Chondrocyte (in vitro differentiated cells): ENCODE measurements around the gene RFFL. TPM values are rescaled to one million over a fixed set of nuclear protein-coding genes. Genes with fewer than 3 reads are reported as not detected.

Experiments
- DNase-seq: peaks from one replicate; pipeline ENCODE4 v3.0.0; 2021; ENCODE audit warnings: mixed read lengths, low spot score
- H3K27ac Mint-ChIP-seq: one replicate; pipeline ENCODE4 v1.8.0; 2021; ENCODE audit warnings: mild to moderate bottlenecking, moderate library complexity, mixed read lengths; ENCODE audit not compliant: unreplicated experiment
- H3K27me3 Mint-ChIP-seq: 2 replicates; pipeline ENCODE4 v1.8.0; 2021; ENCODE audit warnings: low read depth, mixed read lengths
- H3K36me3 Mint-ChIP-seq: 2 replicates; pipeline ENCODE4 v1.8.0; 2021; ENCODE audit warnings: low read depth, mixed read lengths
- H3K4me1 Mint-ChIP-seq: 2 replicates; pipeline ENCODE4 v1.8.0; 2021; ENCODE audit warnings: low read depth, mild to moderate bottlenecking, mixed read lengths
- H3K4me3 Mint-ChIP-seq: one replicate; pipeline ENCODE4 v1.8.0; 2021; ENCODE audit warnings: mild to moderate bottlenecking, moderate library complexity, mixed read lengths; ENCODE audit not compliant: unreplicated experiment
- H3K9me3 Mint-ChIP-seq: 2 replicates; pipeline ENCODE4 v1.8.0; 2021; ENCODE audit warnings: low read depth, mixed read lengths
- CTCF ChIP-seq: fragments of 200-600 bp; sonication (generic); IDR thresholded peaks from 2 replicates; pipeline ENCODE4 v1.5.0; 2021; ENCODE audit warnings: antibody characterized with exemption, mild to moderate bottlenecking, moderate library complexity
- total RNA-seq: library from RNA; stranded (reverse); gene quantifications from 3 replicates; pipeline ENCODE4 v1.2.1, GENCODE V29; 2021

The RFFL gene
- total RNA-seq, 1 donor from 2014 or later, result 11.1 TPM

DNA sequence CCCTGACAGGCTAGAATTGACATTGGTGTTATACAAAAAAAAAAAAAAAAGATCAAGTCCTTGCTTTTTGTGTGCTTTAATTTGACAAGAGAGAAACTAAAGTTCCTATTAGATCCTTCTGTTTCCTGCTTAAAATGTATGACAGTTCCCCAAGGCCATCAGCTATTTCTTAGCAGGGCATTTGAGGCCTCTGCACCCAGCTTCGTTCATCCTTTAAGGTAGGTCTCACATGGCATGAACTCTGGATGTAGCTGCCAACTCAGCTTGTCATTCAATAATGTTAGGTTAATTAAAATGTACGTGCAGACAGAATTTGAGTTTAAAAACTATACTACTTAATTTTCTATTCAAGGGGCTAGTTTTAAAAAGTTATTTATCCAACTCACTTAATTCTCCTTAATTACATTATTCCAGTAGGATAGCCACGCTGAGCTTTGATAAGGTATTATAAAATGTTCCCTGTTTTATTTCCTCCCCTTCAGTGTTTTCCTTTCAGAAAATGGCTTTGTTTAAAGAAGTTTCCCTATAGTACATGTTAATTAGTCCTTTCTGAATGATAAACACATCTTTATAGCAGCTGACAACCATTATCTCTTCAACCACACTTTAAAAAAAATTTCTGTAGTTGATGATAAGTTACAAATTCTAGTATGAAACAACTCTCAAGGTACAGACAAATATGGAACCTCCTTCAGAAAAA lies 1.2 kb upstream of the RFFL start:
- DNase-seq, result no peak
- peaks cover 38% of the 10 kb centered on the region for H3K4me1 Mint-ChIP-seq
- H3K4me3 Mint-ChIP-seq, result no peak overlapping the region
- H3K36me3 Mint-ChIP-seq, result peaks cover 6% of the 10 kb centered on the region
- no peaks in the 10 kb centered on the region for H3K9me3 Mint-ChIP-seq
- TF ChIP-seq CTCF, result no peak
- H3K27me3 Mint-ChIP-seq, result no peaks in the 10 kb centered on the region
- H3K27ac Mint-ChIP-seq, result peak overlapping the region; percentile 98

DNA sequence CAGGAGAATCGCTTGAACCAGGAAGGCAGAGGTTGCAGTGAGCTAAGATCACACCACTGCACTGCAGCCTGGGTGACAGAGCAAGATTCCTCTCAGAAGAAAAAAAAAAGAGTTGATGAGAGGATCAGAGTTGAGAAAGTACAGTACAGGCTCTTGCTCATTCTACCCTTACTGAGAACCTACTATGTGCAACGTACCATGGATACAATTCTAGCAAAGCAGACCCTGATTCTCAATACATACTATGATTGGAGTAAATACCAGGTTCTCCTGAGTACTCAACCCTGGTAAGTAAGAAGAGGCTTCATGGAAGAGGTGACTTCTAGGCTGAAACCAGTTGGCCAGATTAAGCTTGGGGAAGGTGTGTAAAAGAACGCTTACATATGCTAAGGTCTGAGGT lies 1.2 kb downstream of the RFFL start:
- Mint-ChIP-seq H3K27ac (peak overlapping the region; percentile 98), H3K36me3 (peaks cover 6% of the 10 kb centered on the region), H3K9me3 (no peaks in the 10 kb centered on the region), H3K4me3 (no peak overlapping the region), H3K4me1 (peaks cover 27% of the 10 kb centered on the region), H3K27me3 (no peaks in the 10 kb centered on the region)
- DNase-seq, result no peak
- TF ChIP-seq CTCF, result no peak

GRCh38 chr17:35057332-35057915 lies 6.1 kb downstream of the RFFL start:
- peaks cover 7% of the 10 kb centered on the region for H3K36me3 Mint-ChIP-seq
- no peak overlapping the region for H3K4me3 Mint-ChIP-seq
- H3K9me3 Mint-ChIP-seq, result no peaks in the 10 kb centered on the region
- H3K27ac Mint-ChIP-seq, result no peak overlapping the region
- no peaks in the 10 kb centered on the region for H3K27me3 Mint-ChIP-seq
- no peak for TF ChIP-seq CTCF
- peaks cover 9% of the 10 kb centered on the region for H3K4me1 Mint-ChIP-seq
- DNase-seq, result no peak

- no peak overlapping the region for H3K4me3 Mint-ChIP-seq
- peak overlapping the region; percentile 15 for H3K27ac Mint-ChIP-seq
- H3K4me1 Mint-ChIP-seq, result peaks cover 23% of the 10 kb centered on the region
- no peak for DNase-seq
- peaks cover 7% of the 10 kb centered on the region for H3K36me3 Mint-ChIP-seq
- TF ChIP-seq CTCF, result no peak
- H3K9me3 Mint-ChIP-seq, result no peaks in the 10 kb centered on the region
- H3K27me3 Mint-ChIP-seq, result no peaks in the 10 kb centered on the region
These were observed 7.5 kb downstream of the RFFL start for GRCh38 chr17:35056013-35056412.

GRCh38 chr17:35053204-35053603 lies 10.3 kb downstream of the RFFL start:
- Mint-ChIP-seq H3K4me1 (peaks cover 23% of the 10 kb centered on the region), H3K27ac (no peak overlapping the region), H3K27me3 (no peaks in the 10 kb centered on the region)

More at GRCh38 chr17:35053204-35053603, 10.3 kb downstream of the RFFL start:
- H3K4me3 Mint-ChIP-seq, result no peak overlapping the region
- no peak for TF ChIP-seq CTCF
- H3K36me3 Mint-ChIP-seq, result peaks cover 5% of the 10 kb centered on the region
- DNase-seq, result no peak
- H3K9me3 Mint-ChIP-seq, result no peaks in the 10 kb centered on the region
